Left ventricle myocardium inferior (tissue), 1 donor: Measurements from ENCODE around the gene TIAM1. TPM values are rescaled to one million over a fixed set of nuclear protein-coding genes. Genes with fewer than 3 reads are reported as not detected.

ENCODE experiments used
- DNase-seq: peaks from one replicate; pipeline ENCODE4 v3.0.0-alpha.2; 2020
- H3K27ac ChIP-seq: fragments of 200-600 bp; replicated peaks from 2 replicates; pipeline ENCODE4 v1.8.0; 2021
- H3K27me3 ChIP-seq: fragments of 200-600 bp; 2 replicates; pipeline ENCODE4 v1.8.0; 2021; ENCODE audit warnings: low read depth
- H3K36me3 ChIP-seq: fragments of 200-600 bp; 2 replicates; pipeline ENCODE4 v1.8.0; 2021
- H3K4me1 ChIP-seq: fragments of 200-600 bp; 2 replicates; pipeline ENCODE4 v1.8.0; 2021
- H3K4me3 ChIP-seq: fragments of 200-600 bp; 2 replicates; pipeline ENCODE4 v1.8.0; 2021; ENCODE audit warnings: mild to moderate bottlenecking, moderate library complexity
- H3K9me3 ChIP-seq: fragments of 200-600 bp; replicated peaks from 2 replicates; pipeline ENCODE4 v1.8.0; 2021
- CTCF ChIP-seq: fragments of 200-600 bp; IDR thresholded peaks from 2 replicates; pipeline ENCODE4 v1.8.0; 2021; ENCODE audit warnings: antibody characterized with exemption, mild to moderate bottlenecking, borderline replicate concordance
- intact Hi-C: fragments of 100-400 bp; cut with micrococcal nuclease; formaldehyde crosslinking; loops from one replicate; pipeline ENCODE4 v1.11.0; 2022
- total RNA-seq: library from RNA; stranded (reverse); fragmentation: NEBNext Ultra II Directional; extraction: Animal tissue kit (Norgen Biotek cat#: 25700); gene quantifications from one replicate; pipeline ENCODE4 v1.2.1, GENCODE V29; 2021
- donor health status: DM: no; HTN: yes; CAD: no; lungs with severe emphysema.

The TIAM1 gene
- total RNA-seq, 1 donor from 2014 or later = 1.8 TPM

- H3K4me1 ChIP-seq = no peaks in the 10 kb centered on the region
- intact Hi-C loops = no loop called here
These were observed 20.3 kb upstream of the TIAM1 start for GRCh38 chr21:31364253-31364945.

GRCh38 chr21:31363720-31364119 is 19.7 kb upstream of the TIAM1 start:
- intact Hi-C loops = no loop called here
- H3K9me3 ChIP-seq = peaks cover 16% of the 10 kb centered on the region
- no peak overlapping the region for H3K27ac ChIP-seq
- no peak overlapping the region for H3K4me3 ChIP-seq
- TF ChIP-seq CTCF = no peak
- DNase-seq = no peak
- peaks cover 2% of the 10 kb centered on the region for H3K27me3 ChIP-seq
- H3K4me1 ChIP-seq = no peaks in the 10 kb centered on the region
- H3K36me3 ChIP-seq = no peaks in the 10 kb centered on the region

More at GRCh38 chr21:31364253-31364945, 20.3 kb upstream of the TIAM1 start:
- H3K36me3 ChIP-seq = no peaks in the 10 kb centered on the region
- peaks cover 14% of the 10 kb centered on the region for H3K9me3 ChIP-seq
- H3K4me3 ChIP-seq = no peak overlapping the region
- no peak overlapping the region for H3K27ac ChIP-seq
- no peaks in the 10 kb centered on the region for H3K27me3 ChIP-seq
- DNase-seq = no peak
- no peak for TF ChIP-seq CTCF

- DNase-seq = no peak
- Histone ChIP-seq H3K36me3 (no peaks in the 10 kb centered on the region), H3K9me3 (peaks cover 16% of the 10 kb centered on the region), H3K4me1 (no peaks in the 10 kb centered on the region), H3K27ac (no peak overlapping the region), H3K27me3 (peaks cover 29% of the 10 kb centered on the region), H3K4me3 (no peak overlapping the region)
- intact Hi-C loops = no loop called here
- TF ChIP-seq CTCF = no peak
These were observed 16.7 kb upstream of the TIAM1 start for GRCh38 chr21:31360717-31361116.

GRCh38 chr21:31358158-31358557 is 14.1 kb upstream of the TIAM1 start:
- H3K27me3 ChIP-seq = peaks cover 29% of the 10 kb centered on the region
- intact Hi-C loops = no loop called here
- no peak for DNase-seq

GRCh38 chr21:31356440-31356839 is 12.4 kb upstream of the TIAM1 start:
- intact Hi-C loops = no loop called here
- H3K27me3 ChIP-seq = peaks cover 29% of the 10 kb centered on the region

More at GRCh38 chr21:31358158-31358557, 14.1 kb upstream of the TIAM1 start:
- no peak overlapping the region for H3K4me3 ChIP-seq
- H3K27ac ChIP-seq = no peak overlapping the region
- no peaks in the 10 kb centered on the region for H3K36me3 ChIP-seq
- no peaks in the 10 kb centered on the region for H3K4me1 ChIP-seq
- H3K9me3 ChIP-seq = peaks cover 16% of the 10 kb centered on the region
- no peak for TF ChIP-seq CTCF

More at GRCh38 chr21:31356440-31356839, 12.4 kb upstream of the TIAM1 start:
- no peaks in the 10 kb centered on the region for H3K4me1 ChIP-seq
- TF ChIP-seq CTCF = no peak
- H3K36me3 ChIP-seq = no peaks in the 10 kb centered on the region
- H3K4me3 ChIP-seq = no peak overlapping the region
- H3K9me3 ChIP-seq = peaks cover 16% of the 10 kb centered on the region
- DNase-seq = no peak
- H3K27ac ChIP-seq = no peak overlapping the region
